Measurements from ENCODE around the gene PUM2. TPM values are rescaled to one million over a fixed set of nuclear protein-coding genes. Genes with fewer than 3 reads are reported as not detected.
A peak's percentile ranks its signal among the peaks of the same experiment; 100 is the strongest.

The PUM2 gene
- total and polyA plus RNA-seq, 2 of the 13 experiments (the other 11 are each of a cell fraction or from before 2014, with no cell fraction given): 69.6 to 69.8 TPM

- TF ChIP-seq ZNF687 (CRISPR knock-in tag; IDR thresholded peaks at IDR 0.05): peak; percentile 97
- TF ChIP-seq ELF4 (CRISPR knock-in tag; IDR thresholded peaks at IDR 0.05; ENCODE audit: borderline replicate concordance): no peak
- TF ChIP-seq ZNF549 (CRISPR knock-in tag; IDR thresholded peaks at IDR 0.05): no peak
- no peak for TF ChIP-seq PHB2 (IDR thresholded peaks at IDR 0.05; ENCODE audit: partially characterized antibody)
- no peak for TF ChIP-seq MBD4 (IDR thresholded peaks at IDR 0.05; ENCODE audit: borderline replicate concordance, low read length)
- no peak for TF ChIP-seq RNF219 (CRISPR knock-in tag; IDR thresholded peaks at IDR 0.05)
- no peak for TF ChIP-seq ZNF33A (CRISPR knock-in tag; IDR thresholded peaks at IDR 0.05; ENCODE audit: borderline replicate concordance)
- peak; percentile 29; the same call in 1 of the 2 replicates for TF ChIP-seq PPARG (CRISPR knock-in tag; conservative IDR thresholded peaks at IDR 0.05)
- no peak for TF ChIP-seq ZNF256 (CRISPR knock-in tag; conservative IDR thresholded peaks at IDR 0.05)
- peak; percentile 28; the same call in 1 of the 2 replicates for TF ChIP-seq RARA (CRISPR knock-in tag; IDR thresholded peaks at IDR 0.05)
- TF ChIP-seq ERF (CRISPR knock-in tag; IDR thresholded peaks at IDR 0.05): peak; percentile 61
- peak; percentile 49 for TF ChIP-seq SALL1 (CRISPR knock-in tag; IDR thresholded peaks at IDR 0.05)
- no peak for TF ChIP-seq FOXK2 (IDR thresholded peaks at IDR 0.05)
- TF ChIP-seq ZC3H4 (CRISPR knock-in tag; IDR thresholded peaks at IDR 0.05; ENCODE audit: borderline replicate concordance): no peak
- peak; percentile 68 for TF ChIP-seq ZMYM2 (CRISPR knock-in tag; IDR thresholded peaks at IDR 0.05)
- TF ChIP-seq CC2D1A (CRISPR knock-in tag; IDR thresholded peaks at IDR 0.05): peak; percentile 91; the same call in 1 of the 2 replicates
- no peak for TF ChIP-seq SETDB1 (CRISPR knock-in tag; IDR thresholded peaks at IDR 0.05; ENCODE audit: borderline replicate concordance)
- TF ChIP-seq DNMT3B (CRISPR knock-in tag; conservative IDR thresholded peaks at IDR 0.05): 0 out of 2 replicates have a peak, but pooled peaks have one; percentile 16
- TF ChIP-seq ATRX (CRISPR knock-in tag; IDR thresholded peaks at IDR 0.05; ENCODE audit: borderline replicate concordance): no peak
- no peak for TF ChIP-seq MAFG (CRISPR knock-in tag; IDR thresholded peaks at IDR 0.05)
- TF ChIP-seq FOXK1 (CRISPR knock-in tag; IDR thresholded peaks at IDR 0.05; ENCODE audit: borderline replicate concordance, low read depth): no peak
- TF ChIP-seq, protein P1, sequence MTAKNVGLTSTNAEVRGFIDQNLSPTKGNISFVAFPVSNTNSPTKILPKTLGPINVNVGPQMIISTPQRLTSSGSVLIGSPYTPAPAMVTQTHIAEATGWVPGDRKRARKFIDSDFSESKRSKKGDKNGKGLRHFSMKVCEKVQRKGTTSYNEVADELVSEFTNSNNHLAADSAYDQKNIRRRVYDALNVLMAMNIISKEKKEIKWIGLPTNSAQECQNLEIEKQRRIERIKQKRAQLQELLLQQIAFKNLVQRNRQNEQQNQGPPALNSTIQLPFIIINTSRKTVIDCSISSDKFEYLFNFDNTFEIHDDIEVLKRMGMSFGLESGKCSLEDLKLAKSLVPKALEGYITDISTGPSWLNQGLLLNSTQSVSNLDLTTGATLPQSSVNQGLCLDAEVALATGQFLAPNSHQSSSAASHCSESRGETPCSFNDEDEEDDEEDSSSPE (CRISPR knock-in tag; IDR thresholded peaks at IDR 0.05): peak; percentile 15
- TF ChIP-seq ZFP41 (CRISPR knock-in tag; IDR thresholded peaks at IDR 0.05; ENCODE audit: borderline replicate concordance): peak; percentile 70; the same call in 1 of the 2 replicates
- TF ChIP-seq ZNF251 (CRISPR knock-in tag; IDR thresholded peaks at IDR 0.05): no peak
Observed at GRCh38 chr2:20225294-20226151, 125.1 kb downstream of the PUM2 start (continued).
